Body of pancreas (tissue), 4 donors: ENCODE results near the gene YY1.

Experiments used
- POLR2A ChIP-seq, 3 donors: fragments of 450-650 bp; IDR thresholded peaks; one replicate each; pipeline ENCODE4 v1.6.1; 2016; ENCODE audit warnings: antibody characterized with exemption in 3 of 3, mild to moderate bottlenecking in 2 of 3
- TF ChIP-seq, protein P1 (sequence below), 7 experiments: fragments of 450-650 bp in 4 of 7; fragments of 200-600 bp in 3 of 7; sonication (generic) in 3 of 7; IDR thresholded peaks; one replicate each; pipeline ENCODE4 v1.5.1; 2016 to 2019; ENCODE audit warnings: antibody characterized with exemption in 7 of 7

DNA sequence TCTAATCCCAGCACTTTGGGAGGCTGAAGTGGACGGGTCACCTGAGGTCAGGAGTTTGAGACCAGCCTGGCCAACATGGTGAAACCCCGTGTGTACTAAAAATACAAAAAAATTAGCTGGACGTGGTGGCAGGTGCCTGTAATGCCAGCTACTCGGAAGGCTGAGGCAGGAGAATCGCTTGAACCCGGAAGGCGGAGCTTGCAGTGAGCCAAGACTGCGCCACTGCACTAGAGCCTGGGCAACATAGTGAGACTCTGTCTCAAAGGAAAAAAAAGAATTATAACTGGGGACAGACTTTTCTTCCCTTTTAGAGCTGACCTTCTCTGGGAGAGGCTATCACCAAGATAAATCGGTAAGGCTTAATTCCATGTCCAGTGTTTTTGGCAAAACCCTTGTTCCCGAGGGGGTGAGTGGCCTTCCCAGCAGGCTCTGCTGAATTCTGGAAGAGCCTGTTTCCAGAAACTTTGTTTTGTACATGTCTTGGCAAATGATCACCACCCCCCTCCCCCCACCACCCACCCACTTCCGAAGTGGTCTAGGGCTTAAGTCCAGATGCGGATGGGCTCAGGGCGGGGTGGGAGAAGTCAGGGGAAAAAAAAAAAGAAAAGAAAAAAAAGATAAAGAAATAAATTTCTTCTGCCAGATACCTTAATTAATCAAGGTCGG lies 47.2 kb upstream of the YY1 start:
- TF ChIP-seq POLR2A (IDR thresholded peaks at IDR 0.05), result no peak
- TF ChIP-seq, protein P1, sequence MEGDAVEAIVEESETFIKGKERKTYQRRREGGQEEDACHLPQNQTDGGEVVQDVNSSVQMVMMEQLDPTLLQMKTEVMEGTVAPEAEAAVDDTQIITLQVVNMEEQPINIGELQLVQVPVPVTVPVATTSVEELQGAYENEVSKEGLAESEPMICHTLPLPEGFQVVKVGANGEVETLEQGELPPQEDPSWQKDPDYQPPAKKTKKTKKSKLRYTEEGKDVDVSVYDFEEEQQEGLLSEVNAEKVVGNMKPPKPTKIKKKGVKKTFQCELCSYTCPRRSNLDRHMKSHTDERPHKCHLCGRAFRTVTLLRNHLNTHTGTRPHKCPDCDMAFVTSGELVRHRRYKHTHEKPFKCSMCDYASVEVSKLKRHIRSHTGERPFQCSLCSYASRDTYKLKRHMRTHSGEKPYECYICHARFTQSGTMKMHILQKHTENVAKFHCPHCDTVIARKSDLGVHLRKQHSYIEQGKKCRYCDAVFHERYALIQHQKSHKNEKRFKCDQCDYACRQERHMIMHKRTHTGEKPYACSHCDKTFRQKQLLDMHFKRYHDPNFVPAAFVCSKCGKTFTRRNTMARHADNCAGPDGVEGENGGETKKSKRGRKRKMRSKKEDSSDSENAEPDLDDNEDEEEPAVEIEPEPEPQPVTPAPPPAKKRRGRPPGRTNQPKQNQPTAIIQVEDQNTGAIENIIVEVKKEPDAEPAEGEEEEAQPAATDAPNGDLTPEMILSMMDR (IDR thresholded peaks at IDR 0.05), result no peak
